Liver (tissue), 9 donors: ENCODE results near the gene MKRN2. TPM values are rescaled to one million over a fixed set of nuclear protein-coding genes. Genes with fewer than 3 reads are reported as not detected.

Source experiments
- DNase-seq: peaks from one replicate; pipeline ENCODE4 v3.0.0-alpha.2; 2017; ENCODE audit warnings: low spot score
- H3K27ac ChIP-seq, 2 donors: one replicate each; pipeline ENCODE4 v1.7.0; 2013; ENCODE audit warnings: inconsistent platforms in 2 of 2, low read length in 2 of 2, control low read depth in 1 of 2, low read depth in 1 of 2, mild to moderate bottlenecking in 1 of 2
- H3K27me3 ChIP-seq, 4 donors: one replicate each; pipeline versions ENCODE4 v1.6.1 to v1.7.0; 2013; ENCODE audit warnings: low read length in 3 of 4, inconsistent platforms in 1 of 4, mild to moderate bottlenecking in 1 of 4, moderate library complexity in 1 of 4; ENCODE audit not compliant: control insufficient read depth in 4 of 4, insufficient read depth in 4 of 4
- H3K36me3 ChIP-seq, 4 donors: one replicate each; pipeline versions ENCODE4 v1.6.1 to v1.7.0; 2013; ENCODE audit warnings: low read length in 3 of 4, mild to moderate bottlenecking in 3 of 4, low read depth in 1 of 4, moderate library complexity in 1 of 4; ENCODE audit not compliant: control insufficient read depth in 4 of 4, insufficient read depth in 3 of 4
- H3K4me1 ChIP-seq, 4 donors: one replicate each; pipeline versions ENCODE4 v1.6.1 to v1.7.0; 2013; ENCODE audit warnings: low read length in 3 of 4, mild to moderate bottlenecking in 3 of 4, moderate library complexity in 1 of 4; ENCODE audit not compliant: control insufficient read depth in 4 of 4, insufficient read depth in 4 of 4
- H3K4me3 ChIP-seq, 3 donors: one replicate each; pipeline versions ENCODE4 v1.6.1 to v1.7.0; 2013; ENCODE audit warnings: low read length in 3 of 3, control low read depth in 1 of 3, low read depth in 1 of 3, mild to moderate bottlenecking in 1 of 3
- H3K9ac ChIP-seq, 2 donors: one replicate each; pipeline ENCODE4 v1.7.0; 2013; ENCODE audit warnings: low read length in 2 of 2, mild to moderate bottlenecking in 2 of 2, moderate library complexity in 2 of 2, control low read depth in 1 of 2, low read depth in 1 of 2
- H3K9me3 ChIP-seq, 4 donors: one replicate each; pipeline versions ENCODE4 v1.6.1 to v1.7.0; 2013; ENCODE audit warnings: low read length in 3 of 4; ENCODE audit not compliant: control insufficient read depth in 4 of 4
- CTCF ChIP-seq: fragments of 150-350 bp; IDR thresholded peaks from 2 replicates; pipeline ENCODE4 v1.5.1; 2017; ENCODE audit warnings: improper control_type of control experiment, low read depth, low read length; ENCODE audit not compliant: missing input control
- EGR1 ChIP-seq, 2 donors: IDR thresholded peaks; 2 replicates each; pipeline ENCODE4 v1.6.1; 2016 to 2018; ENCODE audit warnings: antibody characterized with exemption in 2 of 2, low read depth in 2 of 2
- FOXA1 ChIP-seq: IDR thresholded peaks from 2 replicates; pipeline ENCODE4 v1.6.1; 2016; ENCODE audit warnings: antibody characterized with exemption
- FOXA2 ChIP-seq: IDR thresholded peaks from 2 replicates; pipeline ENCODE4 v1.6.1; 2016; ENCODE audit warnings: antibody characterized with exemption
- HNF4A ChIP-seq, 2 donors: conservative IDR thresholded peaks; 2 replicates each; pipeline ENCODE4 v1.6.1; 2016; ENCODE audit warnings: antibody characterized with exemption in 2 of 2, mild to moderate bottlenecking in 2 of 2
- HNF4G ChIP-seq: IDR thresholded peaks from 2 replicates; pipeline ENCODE4 v1.6.1; 2016; ENCODE audit warnings: antibody characterized with exemption
- JUND ChIP-seq, 2 donors: IDR thresholded peaks; 2 replicates each; pipeline ENCODE4 v1.6.1; 2016; ENCODE audit warnings: antibody characterized with exemption in 2 of 2
- MAX ChIP-seq: IDR thresholded peaks from 2 replicates; pipeline ENCODE4 v1.6.1; 2016; ENCODE audit warnings: antibody characterized with exemption
- NR2F2 ChIP-seq: IDR thresholded peaks from 2 replicates; pipeline ENCODE4 v1.6.1; 2016; ENCODE audit warnings: antibody characterized with exemption
- RAD21 ChIP-seq, 2 donors: IDR thresholded peaks; 2 replicates each; pipeline ENCODE4 v1.6.1; 2016; ENCODE audit warnings: antibody characterized with exemption in 2 of 2, mild to moderate bottlenecking in 2 of 2
- REST ChIP-seq: IDR thresholded peaks from 2 replicates; pipeline ENCODE4 v1.6.1; 2016; ENCODE audit warnings: antibody characterized with exemption, mild to moderate bottlenecking
- RXRA ChIP-seq, 2 donors: IDR thresholded peaks; 2 replicates each; pipeline ENCODE4 v1.6.1; 2017 to 2018; ENCODE audit warnings: antibody characterized with exemption in 2 of 2, mild to moderate bottlenecking in 1 of 2
- SP1 ChIP-seq: IDR thresholded peaks from 2 replicates; pipeline ENCODE4 v1.6.1; 2018; ENCODE audit warnings: antibody characterized with exemption, mild to moderate bottlenecking
- TAF1 ChIP-seq: conservative IDR thresholded peaks from 2 replicates; pipeline ENCODE4 v1.6.1; 2016; ENCODE audit warnings: antibody characterized with exemption, mild to moderate bottlenecking
- YY1 ChIP-seq: IDR thresholded peaks from 2 replicates; pipeline ENCODE4 v1.6.1; 2016; ENCODE audit warnings: antibody characterized with exemption, mild to moderate bottlenecking
- ZBTB33 ChIP-seq: IDR thresholded peaks from 2 replicates; pipeline ENCODE4 v1.6.1; 2016; ENCODE audit warnings: antibody characterized with exemption
- WGBS: extraction: QIAGEN DNeasy Blood & Tissue Kit; methylation state at CpG from one replicate; pipeline ENCODE4 v1.1.7; 2013; 5-methylcytosine and 5-hydroxymethylcytosine counted together
- polyA plus RNA-seq, 2 donors: library from polyadenylated mRNA; stranded (reverse) in 1 of 2; unstranded in 1 of 2; fragments of 200-250 nt in 1 of 2; fragments of >200 nt in 1 of 2; fragmentation: Nextera tagmentation in 1 of 2; extraction: Ambion mirVana in 1 of 2; gene quantifications; one replicate each; pipeline versions ENCODE4 v1.2.1 to v1.2.3, GENCODE V29; 2013 to 2015
- total RNA-seq, 2 donors: library from RNA; depleted of rRNA; stranded (reverse); fragments of >200 nt; gene quantifications; one replicate each; pipeline ENCODE4 v1.2.3, GENCODE V29; 2014
- TF ChIP-seq, protein P1 (sequence below): IDR thresholded peaks from 2 replicates; pipeline ENCODE4 v1.6.1; 2016; ENCODE audit warnings: antibody characterized with exemption
- donor health status: healthy.
- donor health status: healthy.
- donor health status: healthy.
- donor health status: healthy.
- donor health status: healthy.

Gene MKRN2
- total and polyA plus RNA-seq, 4 donors, result 6.1 to 17.3 (median 11.7) TPM

DNA sequence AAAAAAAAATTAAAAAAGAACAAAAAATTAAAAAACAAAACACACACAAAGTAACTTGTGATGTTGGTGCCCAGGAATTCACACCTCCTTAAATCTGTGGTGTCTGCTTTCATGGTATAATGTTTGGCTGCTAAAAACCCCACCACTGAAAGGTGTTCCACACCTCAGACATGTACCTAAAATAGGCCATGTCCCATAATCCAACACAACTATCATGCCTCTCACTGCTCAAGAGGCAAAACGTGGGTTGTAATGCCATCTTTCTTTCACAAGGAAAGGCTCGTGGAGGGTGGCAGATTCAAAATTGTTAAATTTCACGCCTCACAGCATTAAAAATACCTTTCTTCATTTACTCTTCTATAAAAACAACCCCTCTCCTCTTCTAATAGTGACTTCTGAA lies 29.5 kb downstream of the MKRN2 start:
- no peak for TF ChIP-seq FOXA1
- no peak for TF ChIP-seq FOXA2
- no peak for TF ChIP-seq ZBTB33
- no peak for TF ChIP-seq HNF4G
- TF ChIP-seq YY1, result no peak
- TF ChIP-seq JUND (IDR thresholded peaks at IDR 0.05), result no peak
- TF ChIP-seq, protein P1, sequence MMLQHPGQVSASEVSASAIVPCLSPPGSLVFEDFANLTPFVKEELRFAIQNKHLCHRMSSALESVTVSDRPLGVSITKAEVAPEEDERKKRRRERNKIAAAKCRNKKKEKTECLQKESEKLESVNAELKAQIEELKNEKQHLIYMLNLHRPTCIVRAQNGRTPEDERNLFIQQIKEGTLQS, result no peak
- no peak for TF ChIP-seq SP1
- no peak for TF ChIP-seq NR2F2
- TF ChIP-seq RXRA (IDR thresholded peaks at IDR 0.05), result no peak
- no peak for TF ChIP-seq REST
- TF ChIP-seq CTCF, result no peak
- TF ChIP-seq MAX, result no peak
- no peak for TF ChIP-seq EGR1 (IDR thresholded peaks at IDR 0.05; ENCODE audit: low read depth in 2 of 2)
- no peak for TF ChIP-seq TAF1
- no peak for TF ChIP-seq HNF4A (conservative IDR thresholded peaks at IDR 0.05)
- TF ChIP-seq RAD21 (IDR thresholded peaks at IDR 0.05), result no peak
- Histone ChIP-seq H3K4me1 (peaks cover 0 to 8% (median 4%) of the 10 kb centered on the region in 4 donors), H3K27me3 (no peaks in the 10 kb centered on the region), H3K27ac (no peak overlapping the region), H3K36me3 (peaks cover 12 to 84% (median 67%) of the 10 kb centered on the region in 4 donors), H3K4me3 (no peak overlapping the region), H3K9me3 (no peaks in the 10 kb centered on the region), H3K9ac (no peak overlapping the region)
- no peak for DNase-seq
- WGBS, result 92% methylated on average over 3 of the region's 3 CpGs
